ENCODE data around the gene PCDHGA9.
"Not testable (repeated sequence)": the region's sequence is repeated elsewhere in the genome, so short reads cannot be mapped to it uniquely, and the experiment has no call there.

PCDHGA9 gene

GRCh38 chr5:141402553-141403243 is at the start of gene PCDHGA9:
Gene PCDHGA9 (plus strand): TSS chr5:141402778. CDS start chr5:141402953, 175 bp downstream.
- peak; percentile 34 to 47 (median 44) for DNase-seq

GRCh38 chr5:141354900-141355469 is 47.6 kb upstream of the PCDHGA9 start, which contains the start of gene PCDHGA4:
Gene PCDHGA4 (plus strand): TSS chr5:141355021. CDS start chr5:141355108, 87 bp downstream.
- DNase-seq = peak in 1 of 3 donors; percentile 11

GRCh38 chr5:141355641-141356040 is 46.9 kb upstream of the PCDHGA9 start:
- no peak for DNase-seq

GRCh38 chr5:141356133-141356532 is 46.4 kb upstream of the PCDHGA9 start:
- DNase-seq = no peak

DNA sequence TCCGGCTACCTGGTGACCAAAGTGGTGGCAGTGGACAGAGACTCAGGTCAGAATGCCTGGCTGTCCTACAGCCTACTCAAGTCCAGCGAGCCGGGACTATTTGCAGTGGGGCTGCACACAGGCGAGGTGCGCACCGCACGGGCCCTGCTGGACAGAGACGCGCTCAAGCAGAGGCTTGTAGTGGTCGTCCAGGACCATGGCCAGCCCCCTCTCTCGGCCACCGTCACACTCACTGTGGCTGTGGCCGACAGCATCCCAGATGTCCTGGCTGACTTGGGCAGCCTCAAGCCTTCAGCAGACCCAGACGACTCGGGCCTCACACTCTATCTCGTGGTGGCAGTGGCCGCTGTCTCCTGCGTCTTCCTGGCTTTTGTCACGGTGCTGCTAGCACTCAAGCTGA is 45.6 kb upstream of the PCDHGA9 start:
- no peak for DNase-seq

DNA sequence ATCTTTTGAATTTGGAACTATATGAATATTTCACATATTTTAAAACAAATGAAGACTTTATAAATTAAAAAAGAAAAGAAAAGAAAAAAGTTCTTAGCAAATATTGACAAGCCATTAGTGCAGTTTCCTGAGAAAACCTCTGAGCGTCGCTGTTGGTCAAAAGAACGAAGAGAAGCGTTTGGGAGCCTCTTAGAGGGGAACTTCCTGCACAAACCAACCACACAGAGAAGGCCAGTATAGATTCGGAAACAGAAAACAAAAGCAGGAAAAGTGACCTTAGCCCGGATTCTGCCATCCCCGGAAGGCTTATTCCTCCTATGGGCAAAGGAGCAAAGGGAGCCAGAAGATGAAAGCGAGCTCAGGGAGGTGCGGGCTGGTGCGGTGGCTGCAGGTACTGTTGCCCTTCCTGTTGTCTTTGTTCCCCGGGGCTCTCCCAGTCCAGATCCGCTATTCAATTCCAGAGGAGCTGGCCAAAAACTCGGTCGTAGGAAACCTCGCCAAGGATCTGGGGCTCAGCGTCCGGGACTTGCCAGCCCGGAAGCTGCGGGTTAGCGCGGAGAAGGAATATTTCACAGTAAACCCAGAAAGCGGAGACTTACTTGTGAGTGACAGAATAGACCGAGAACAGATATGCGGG is 42.7 kb upstream of the PCDHGA9 start, which contains the start of gene PCDHGB2:
Gene PCDHGB2, plus strand, starts transcription at position 205 of the 637 bp plus-strand sequence. Its CDS starts 142 bp downstream, at position 347.
- DNase-seq = peak; percentile 31 to 43 (median 38)

- DNase-seq = no peak
These were observed 41.9 kb upstream of the PCDHGA9 start for GRCh38 chr5:141360685-141361084.

- no peak for DNase-seq
These were observed 39.9 kb upstream of the PCDHGA9 start for GRCh38 chr5:141362719-141363118.

- DNase-seq = no peak
These were observed 38.5 kb upstream of the PCDHGA9 start, which contains the start of gene PCDHGA5 for GRCh38 chr5:141363952-141364660. Gene PCDHGA5 (plus strand): TSS chr5:141364162. CDS start chr5:141364331, 169 bp downstream.

DNA sequence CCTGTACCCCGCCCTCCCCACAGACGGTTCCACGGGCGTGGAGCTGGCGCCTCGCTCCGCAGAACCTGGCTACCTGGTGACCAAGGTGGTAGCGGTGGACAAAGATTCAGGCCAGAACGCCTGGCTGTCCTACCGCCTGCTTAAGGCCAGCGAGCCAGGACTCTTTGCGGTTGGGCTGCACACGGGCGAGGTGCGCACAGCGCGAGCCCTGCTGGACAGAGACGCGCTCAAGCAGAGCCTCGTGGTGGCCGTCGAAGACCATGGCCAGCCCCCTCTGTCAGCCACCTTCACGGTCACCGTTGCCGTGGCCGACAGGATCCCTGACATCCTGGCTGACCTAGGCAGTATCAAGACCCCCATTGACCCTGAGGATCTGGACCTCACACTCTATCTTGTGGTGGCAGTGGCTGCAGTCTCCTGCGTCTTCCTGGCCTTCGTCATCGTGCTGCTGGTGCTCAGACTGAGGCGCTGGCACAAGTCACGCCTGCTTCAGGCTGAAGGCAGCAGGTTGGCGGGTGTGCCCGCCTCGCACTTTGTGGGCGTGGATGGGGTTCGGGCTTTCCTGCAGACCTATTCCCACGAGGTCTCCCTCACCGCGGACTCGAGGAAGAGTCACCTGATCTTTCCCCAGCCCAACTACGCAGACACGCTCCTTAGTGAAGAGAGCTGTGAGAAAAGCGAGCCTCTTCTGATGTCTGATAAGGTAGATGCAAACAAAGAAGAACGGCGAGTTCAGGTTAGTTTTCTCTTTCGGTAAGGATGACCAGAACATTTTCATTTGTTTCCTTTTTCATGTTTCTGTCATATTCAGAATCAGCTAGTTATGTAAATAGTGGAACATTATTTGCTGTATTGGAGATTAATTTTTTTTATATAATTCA is 36.3 kb upstream of the PCDHGA9 start:
- no peak for DNase-seq

DNA sequence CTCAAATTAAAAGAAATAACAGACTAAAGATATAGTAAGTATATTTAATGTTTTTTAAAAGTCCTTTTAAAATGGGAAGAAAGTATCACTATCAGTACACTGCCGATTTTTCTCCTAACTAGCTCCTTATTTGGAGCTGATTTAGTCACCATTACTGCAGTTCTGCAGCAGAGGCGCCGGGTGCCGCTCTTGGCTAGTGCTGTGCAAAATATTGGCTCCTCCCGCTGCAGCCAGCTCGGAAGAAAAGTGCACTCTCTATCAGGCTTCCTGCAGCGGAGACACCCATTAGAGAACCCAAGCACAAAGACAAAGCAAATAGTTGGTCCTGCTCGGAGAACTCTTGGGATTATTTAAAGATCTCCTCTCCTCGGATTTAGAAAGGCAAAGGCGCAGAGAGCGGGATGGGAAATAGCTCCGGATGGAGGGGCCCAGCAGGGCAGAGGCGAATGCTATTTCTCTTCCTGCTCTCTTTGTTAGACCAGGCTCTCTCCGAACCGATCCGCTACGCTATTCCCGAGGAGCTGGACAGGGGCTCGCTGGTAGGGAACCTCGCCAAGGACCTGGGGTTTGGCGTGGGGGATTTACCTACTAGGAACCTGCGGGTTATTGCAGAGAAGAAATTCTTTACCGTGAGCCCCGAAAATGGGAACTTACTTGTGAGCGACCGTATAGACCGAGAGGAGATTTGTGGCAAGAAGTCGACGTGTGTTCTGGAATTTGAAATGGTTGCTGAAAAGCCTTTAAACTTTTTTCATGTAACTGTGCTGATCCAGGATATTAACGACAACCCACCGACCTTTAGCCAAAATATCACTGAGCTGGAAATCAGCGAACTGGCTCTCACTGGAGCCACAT is 32.4 kb upstream of the PCDHGA9 start, which contains the start of gene PCDHGB3:
Gene PCDHGB3, plus strand, starts transcription at position 249 of the 855 bp plus-strand sequence. Its CDS starts 153 bp downstream, at position 402.
- DNase-seq = peak; percentile 34 to 51 (median 39)

GRCh38 chr5:141371572-141372475 is 30.8 kb upstream of the PCDHGA9 start:
- DNase-seq = no peak

- DNase-seq = no peak
These were observed 28.8 kb upstream of the PCDHGA9 start, which contains the start of gene PCDHGA6 for GRCh38 chr5:141373673-141374317. Gene PCDHGA6 (plus strand): TSS chr5:141373891. CDS start chr5:141374084, 193 bp downstream.

DNA sequence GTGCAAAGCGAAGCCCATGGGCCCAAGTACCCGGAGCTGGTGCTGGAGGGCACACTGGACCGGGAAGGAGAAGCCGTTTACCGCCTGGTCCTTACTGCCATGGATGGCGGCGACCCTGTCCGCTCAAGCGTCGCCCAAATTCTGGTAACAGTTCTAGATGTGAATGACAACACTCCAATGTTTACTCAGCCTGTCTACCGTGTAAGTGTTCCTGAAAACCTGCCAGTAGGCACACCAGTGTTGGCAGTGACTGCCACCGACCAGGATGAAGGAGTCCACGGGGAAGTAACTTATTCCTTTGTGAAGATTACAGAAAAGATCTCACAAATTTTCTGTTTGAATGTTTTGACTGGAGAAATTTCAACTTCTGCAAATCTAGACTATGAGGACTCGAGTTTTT is 28.0 kb upstream of the PCDHGA9 start:
- DNase-seq = no peak

- DNase-seq = not testable (repeated sequence)
These were observed 27.0 kb upstream of the PCDHGA9 start for GRCh38 chr5:141375444-141376155.

DNA sequence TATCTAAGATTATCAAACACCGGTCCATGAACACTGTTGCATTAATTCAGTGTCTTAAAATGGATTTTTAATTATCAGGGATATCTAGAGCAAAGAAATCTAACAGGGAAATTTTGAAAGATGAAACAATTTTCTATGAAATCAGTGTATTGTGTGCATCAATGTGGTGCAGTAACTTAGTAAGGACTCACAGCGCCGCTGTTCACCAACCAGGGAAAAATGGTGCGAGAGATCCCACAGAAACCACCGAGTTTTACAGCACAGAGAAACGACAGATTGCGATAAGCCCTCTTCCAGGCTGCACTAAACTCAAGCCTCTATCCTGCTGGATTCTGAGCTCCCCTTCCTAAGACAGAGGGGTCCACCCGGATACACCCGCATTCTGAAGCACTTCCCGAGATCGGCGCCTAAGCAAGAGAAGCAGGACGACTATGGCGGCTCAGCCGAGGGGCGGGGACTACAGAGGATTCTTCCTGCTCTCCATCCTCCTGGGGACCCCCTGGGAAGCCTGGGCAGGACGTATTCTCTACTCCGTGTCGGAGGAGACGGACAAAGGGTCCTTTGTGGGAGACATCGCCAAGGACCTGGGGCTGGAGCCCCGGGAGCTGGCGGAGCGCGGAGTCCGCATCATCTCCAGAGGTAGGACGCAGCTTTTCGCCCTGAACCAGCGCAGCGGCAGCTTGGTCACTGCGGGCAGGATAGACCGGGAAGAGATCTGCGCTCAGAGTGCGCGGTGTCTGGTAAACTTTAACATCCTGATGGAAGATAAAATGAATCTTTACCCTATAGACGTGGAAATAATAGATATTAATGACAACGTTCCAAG is 19.9 kb upstream of the PCDHGA9 start, which contains the start of gene PCDHGA7:
Gene PCDHGA7, plus strand, starts transcription at position 274 of the 826 bp plus-strand sequence. Its CDS starts 158 bp downstream, at position 432.
- DNase-seq = peak in 1 of 3 donors; percentile 7

- no peak for DNase-seq
These were observed 19.2 kb upstream of the PCDHGA9 start for GRCh38 chr5:141383345-141383744.

Data from suppressor macrophage treated with lipopolysaccharide for 1 hour (primary cell).